UCSD-AML1 (cell line): Measurements from ENCODE around the gene AGXT2.

ENCODE experiments used
- DNase-seq: peaks from one replicate; lab custom pipeline; 2025; ENCODE audit not compliant: unreplicated experiment; lab: John Stamatoyannopoulos, UW

Gene AGXT2

GRCh38 chr5:35047785-35048404 lies at the start of gene AGXT2:
TSS of gene AGXT2 (minus strand) at chr5:35047949. CDS start at chr5:35047892, 57 bp downstream.
- DNase-seq: no peak

GRCh38 chr5:35096932-35097331 lies 49.2 kb upstream of the AGXT2 start:
- no peak for DNase-seq

GRCh38 chr5:35096216-35096615 lies 48.5 kb upstream of the AGXT2 start:
- no peak for DNase-seq

GRCh38 chr5:35095366-35095765 lies 47.6 kb upstream of the AGXT2 start:
- no peak for DNase-seq

- no peak for DNase-seq
Measured at GRCh38 chr5:35094948-35095347, 47.2 kb upstream of the AGXT2 start.

- DNase-seq: no peak
Measured at GRCh38 chr5:35092703-35093102, 45.0 kb upstream of the AGXT2 start.

GRCh38 chr5:35091704-35092103 lies 44.0 kb upstream of the AGXT2 start:
- no peak for DNase-seq

GRCh38 chr5:35089334-35090314 lies 41.9 kb upstream of the AGXT2 start:
- peak; percentile 17 for DNase-seq

GRCh38 chr5:35087991-35088390 lies 40.2 kb upstream of the AGXT2 start:
- DNase-seq: no peak

GRCh38 chr5:35083150-35083549 lies 35.4 kb upstream of the AGXT2 start:
- DNase-seq: no peak

- no peak for DNase-seq
Measured at GRCh38 chr5:35082530-35082929, 34.8 kb upstream of the AGXT2 start.

- no peak for DNase-seq
Measured at GRCh38 chr5:35081134-35081533, 33.4 kb upstream of the AGXT2 start.

- no peak for DNase-seq
Measured at GRCh38 chr5:35073160-35073559, 25.4 kb upstream of the AGXT2 start.

- DNase-seq: no peak
Measured at GRCh38 chr5:35069188-35069587, 21.4 kb upstream of the AGXT2 start.

GRCh38 chr5:35067985-35068384 lies 20.2 kb upstream of the AGXT2 start:
- DNase-seq: no peak

GRCh38 chr5:35066260-35066795 lies 18.6 kb upstream of the AGXT2 start:
- no peak for DNase-seq

GRCh38 chr5:35063414-35063813 lies 15.7 kb upstream of the AGXT2 start:
- no peak for DNase-seq

GRCh38 chr5:35061211-35061770 lies 13.5 kb upstream of the AGXT2 start:
- no peak for DNase-seq

- DNase-seq: no peak
Measured at GRCh38 chr5:35060236-35060635, 12.5 kb upstream of the AGXT2 start.

- no peak for DNase-seq
Measured at GRCh38 chr5:35059251-35059650, 11.5 kb upstream of the AGXT2 start.

GRCh38 chr5:35058374-35058788 lies 10.6 kb upstream of the AGXT2 start:
- no peak for DNase-seq

GRCh38 chr5:35056686-35057085 lies 8.9 kb upstream of the AGXT2 start:
- DNase-seq: no peak
